ENCODE results near the gene KRTAP10-3. TPM values are rescaled to one million over a fixed set of nuclear protein-coding genes. Genes with fewer than 3 reads are reported as not detected.

The KRTAP10-3 gene
- total RNA-seq, 6 donors from 2014 or later, result not detected

DNA sequence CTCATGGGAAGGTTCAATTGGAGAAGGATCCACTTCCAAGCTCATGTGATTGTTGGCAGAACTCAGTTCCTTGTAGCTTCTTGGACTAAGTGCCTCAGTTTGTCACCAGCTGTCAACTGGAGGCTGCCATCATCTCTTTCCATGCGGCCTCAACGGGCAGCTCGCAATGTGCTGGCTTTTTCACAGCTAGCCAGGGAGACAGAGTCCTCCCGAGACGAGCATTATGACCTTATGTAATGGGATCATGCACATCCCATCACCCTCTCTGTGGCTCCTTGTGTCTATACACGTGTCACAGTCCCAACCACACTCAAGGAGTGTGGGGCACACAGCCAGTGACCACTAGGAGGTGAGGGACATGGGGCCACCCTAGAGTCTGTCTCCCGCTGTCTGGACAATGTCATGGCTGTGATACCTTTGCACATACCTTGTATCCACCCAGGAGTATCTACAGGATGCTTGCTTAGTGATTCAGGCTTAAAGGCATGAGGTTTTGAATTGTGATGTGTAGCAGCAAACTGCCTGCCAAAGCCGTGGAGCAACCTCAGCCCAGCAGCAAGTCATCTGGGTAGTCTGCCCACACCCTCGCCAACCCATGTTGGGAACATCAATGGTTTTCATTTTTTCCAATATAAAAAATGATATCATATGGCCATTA lies 37.6 kb upstream of the KRTAP10-3 start:
- H3K9me3 ChIP-seq, result no peaks in the 10 kb centered on the region

DNA sequence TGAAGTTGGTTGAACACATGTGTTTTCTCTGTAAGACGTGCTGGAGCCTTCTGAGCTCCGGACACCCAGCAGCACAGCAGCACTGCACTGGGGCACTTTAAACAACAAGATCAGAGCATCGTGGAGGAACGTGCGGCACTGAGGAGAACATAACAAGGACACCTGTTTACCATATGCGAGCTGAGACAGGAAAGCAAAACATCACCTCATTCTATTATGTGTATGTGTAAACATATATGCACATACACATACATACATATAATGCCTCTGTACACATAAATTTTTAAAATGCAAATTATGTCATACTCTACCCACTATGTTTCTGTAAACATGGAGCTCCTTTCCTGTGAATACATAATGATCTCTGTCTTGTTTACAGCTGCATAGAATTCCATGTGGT lies 36.9 kb upstream of the KRTAP10-3 start:
- 75 to 85% methylated on average over 6 of the region's 6 CpGs for WGBS, 2 donors
- DNase-seq (no peak), ATAC-seq (ENCODE audit: low FRiP score in 2 of 2) (no peak)
- no peak overlapping the region for H3K27ac ChIP-seq
- no peaks in the 10 kb centered on the region for H3K27me3 ChIP-seq
- TF ChIP-seq, protein P1, sequence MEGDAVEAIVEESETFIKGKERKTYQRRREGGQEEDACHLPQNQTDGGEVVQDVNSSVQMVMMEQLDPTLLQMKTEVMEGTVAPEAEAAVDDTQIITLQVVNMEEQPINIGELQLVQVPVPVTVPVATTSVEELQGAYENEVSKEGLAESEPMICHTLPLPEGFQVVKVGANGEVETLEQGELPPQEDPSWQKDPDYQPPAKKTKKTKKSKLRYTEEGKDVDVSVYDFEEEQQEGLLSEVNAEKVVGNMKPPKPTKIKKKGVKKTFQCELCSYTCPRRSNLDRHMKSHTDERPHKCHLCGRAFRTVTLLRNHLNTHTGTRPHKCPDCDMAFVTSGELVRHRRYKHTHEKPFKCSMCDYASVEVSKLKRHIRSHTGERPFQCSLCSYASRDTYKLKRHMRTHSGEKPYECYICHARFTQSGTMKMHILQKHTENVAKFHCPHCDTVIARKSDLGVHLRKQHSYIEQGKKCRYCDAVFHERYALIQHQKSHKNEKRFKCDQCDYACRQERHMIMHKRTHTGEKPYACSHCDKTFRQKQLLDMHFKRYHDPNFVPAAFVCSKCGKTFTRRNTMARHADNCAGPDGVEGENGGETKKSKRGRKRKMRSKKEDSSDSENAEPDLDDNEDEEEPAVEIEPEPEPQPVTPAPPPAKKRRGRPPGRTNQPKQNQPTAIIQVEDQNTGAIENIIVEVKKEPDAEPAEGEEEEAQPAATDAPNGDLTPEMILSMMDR (IDR thresholded peaks at IDR 0.05), result no peak
- TF ChIP-seq POLR2A (IDR thresholded peaks at IDR 0.05), result no peak
- TF ChIP-seq EP300 (IDR thresholded peaks at IDR 0.05), result no peak
- no peak for TF ChIP-seq POLR2AphosphoS5 (IDR thresholded peaks at IDR 0.05)
- H3K4me1 ChIP-seq, result no peaks in the 10 kb centered on the region
- H3K36me3 ChIP-seq, result no peaks in the 10 kb centered on the region
- H3K4me3 ChIP-seq, result no peak overlapping the region
- no peaks in the 10 kb centered on the region for H3K9me3 ChIP-seq

More for the DNA sequence above, 37.6 kb upstream of the KRTAP10-3 start:
- no peak for DNase-seq
- Histone ChIP-seq H3K4me1 (no peaks in the 10 kb centered on the region), H3K36me3 (no peaks in the 10 kb centered on the region), H3K4me3 (no peak overlapping the region), H3K27me3 (no peaks in the 10 kb centered on the region), H3K27ac (no peak overlapping the region)
- 76 to 88% methylated on average over 5 to 8 of the region's 9 CpGs for WGBS, 2 donors
- ATAC-seq (ENCODE audit: low FRiP score in 2 of 2), result peak in 1 of 2 donors; percentile 13
- TF ChIP-seq, protein P1 (IDR thresholded peaks at IDR 0.05), result no peak
- no peak for TF ChIP-seq EP300 (IDR thresholded peaks at IDR 0.05)
- TF ChIP-seq POLR2A (IDR thresholded peaks at IDR 0.05), result no peak
- no peak for TF ChIP-seq POLR2AphosphoS5 (IDR thresholded peaks at IDR 0.05)

DNA sequence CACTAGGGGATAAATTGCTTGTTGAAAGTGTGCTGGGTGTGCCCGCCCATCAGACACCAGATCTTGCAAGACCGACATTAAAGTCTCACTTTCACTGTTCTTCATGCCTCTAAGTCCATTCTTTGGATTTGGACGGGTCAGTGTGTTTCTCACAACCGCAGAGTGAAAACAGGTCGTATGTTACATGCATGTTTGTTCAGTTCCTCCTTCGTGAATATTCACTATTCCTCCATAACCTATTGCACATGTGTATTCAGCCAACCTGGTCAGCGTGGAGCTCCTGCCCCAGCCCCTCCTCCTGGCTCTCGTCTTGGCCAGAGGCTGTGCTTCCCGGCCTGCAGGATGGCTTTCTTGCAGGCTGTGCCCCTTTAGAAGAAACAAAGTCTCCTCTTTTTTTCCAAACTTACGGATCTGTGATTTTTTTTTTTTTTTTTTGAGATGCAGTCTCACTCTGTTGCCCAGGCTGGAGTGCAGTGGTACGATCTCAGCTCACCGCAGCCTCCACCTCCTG lies 35.9 kb upstream of the KRTAP10-3 start:
- ATAC-seq (ENCODE audit: low FRiP score in 2 of 2) (no peak), DNase-seq (no peak)
- H3K9me3 ChIP-seq, result no peaks in the 10 kb centered on the region
- no peaks in the 10 kb centered on the region for H3K36me3 ChIP-seq
- H3K27me3 ChIP-seq, result peaks cover 0 to 5% (median 0%) of the 10 kb centered on the region in 4 donors
- TF ChIP-seq EP300 (IDR thresholded peaks at IDR 0.05) (no peak), POLR2AphosphoS5 (IDR thresholded peaks at IDR 0.05) (no peak), POLR2A (IDR thresholded peaks at IDR 0.05) (no peak)
- TF ChIP-seq, protein P1 (IDR thresholded peaks at IDR 0.05), result no peak
- no peak overlapping the region for H3K27ac ChIP-seq
- no peaks in the 10 kb centered on the region for H3K4me1 ChIP-seq
- WGBS, 2 donors, result 81 to 88% methylated on average over 12 of the region's 12 CpGs
- no peak overlapping the region for H3K4me3 ChIP-seq

DNA sequence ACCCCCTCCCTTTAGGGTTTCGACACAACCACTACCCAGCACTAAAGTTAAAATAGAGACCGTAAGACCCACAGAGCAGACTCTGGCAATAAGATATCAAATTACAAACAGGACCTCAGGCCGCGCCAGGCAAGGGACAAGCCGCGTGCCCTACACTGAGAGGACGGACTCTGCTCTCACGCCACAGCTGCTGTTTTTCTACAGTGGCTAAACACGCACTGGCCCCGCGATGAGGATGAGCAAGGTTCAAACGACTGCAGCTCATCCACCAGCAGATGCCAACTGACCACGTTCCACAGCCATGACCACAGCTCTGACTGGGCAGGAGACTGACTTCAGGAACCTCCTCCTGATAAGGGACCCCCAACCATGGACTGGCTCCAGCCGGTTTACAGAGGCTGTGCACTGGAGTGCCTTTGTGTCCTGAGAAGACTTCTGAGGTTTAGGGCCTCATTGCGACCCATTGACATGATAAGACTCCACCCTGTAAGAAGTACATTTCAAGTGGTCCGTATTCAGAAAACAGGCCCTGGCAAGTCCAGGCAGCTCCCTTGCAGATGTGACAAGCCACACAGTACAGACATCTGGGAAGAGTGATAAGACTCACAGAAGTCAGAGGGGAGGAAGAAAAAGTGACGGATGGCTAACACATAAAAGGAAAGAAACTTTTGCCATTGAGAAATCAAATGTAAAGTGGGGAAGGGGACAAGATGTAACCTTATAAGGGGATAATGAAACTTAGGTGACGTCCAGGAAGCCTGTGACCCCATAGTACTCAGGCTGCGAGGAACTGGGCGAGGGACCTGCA lies 35.2 kb upstream of the KRTAP10-3 start:
- Histone ChIP-seq H3K36me3 (no peaks in the 10 kb centered on the region), H3K4me1 (no peaks in the 10 kb centered on the region), H3K4me3 (no peak overlapping the region), H3K9me3 (no peaks in the 10 kb centered on the region), H3K27ac (no peak overlapping the region), H3K27me3 (peaks cover 0 to 5% (median 0%) of the 10 kb centered on the region in 4 donors)
- DNase-seq, result no peak
- no peak for ATAC-seq (ENCODE audit: low FRiP score in 2 of 2)
- 53 to 69% methylated on average over 7 to 20 of the region's 20 CpGs for WGBS, 2 donors
- TF ChIP-seq POLR2A (IDR thresholded peaks at IDR 0.05) (no peak), POLR2AphosphoS5 (IDR thresholded peaks at IDR 0.05) (no peak), EP300 (IDR thresholded peaks at IDR 0.05) (no peak)
- TF ChIP-seq, protein P1 (IDR thresholded peaks at IDR 0.05), result no peak
